Measurements from ENCODE around the gene CHMP5. TPM values are rescaled to one million over a fixed set of nuclear protein-coding genes. Genes with fewer than 3 reads are reported as not detected.
"Not testable (repeated sequence)": the region's sequence is repeated elsewhere in the genome, so short reads cannot be mapped to it uniquely, and the experiment has no call there.

The CHMP5 gene
- total RNA-seq, 1 donor from 2014 or later: 70.7 TPM

DNA sequence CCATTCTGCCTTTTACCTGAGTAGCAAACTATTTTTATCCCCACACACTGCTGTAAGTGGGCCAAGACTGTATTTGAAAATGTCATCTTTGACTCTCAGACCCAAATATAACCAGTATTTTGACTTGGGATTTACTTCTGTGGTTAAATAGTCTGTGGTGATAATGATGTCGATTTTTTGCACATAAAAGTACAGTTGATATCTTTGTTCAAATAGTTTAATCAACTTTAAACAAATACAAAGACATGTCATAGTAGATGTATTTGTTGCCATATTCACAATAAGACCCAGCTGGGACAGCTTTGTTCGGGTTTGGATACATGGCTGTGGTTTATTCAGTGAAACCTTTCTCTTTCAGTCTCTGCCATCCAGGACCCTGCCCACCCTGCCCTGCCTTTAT lies 45.9 kb downstream of the CHMP5 start:
- Mint-ChIP-seq H3K9me3 (no peaks in the 10 kb centered on the region), H3K36me3 (ENCODE audit: low read depth) (peaks cover 45% of the 10 kb centered on the region), H3K4me1 (ENCODE audit: low read depth) (peaks cover 17% of the 10 kb centered on the region), H3K27ac (peak overlapping the region; percentile 26), H3K27me3 (ENCODE audit: insufficient read depth) (no peaks in the 10 kb centered on the region), H3K4me3 (no peak overlapping the region)
- intact Hi-C loops (cut with micrococcal nuclease): no loop called here
- DNase-seq (ENCODE audit: low spot score): no peak

DNA sequence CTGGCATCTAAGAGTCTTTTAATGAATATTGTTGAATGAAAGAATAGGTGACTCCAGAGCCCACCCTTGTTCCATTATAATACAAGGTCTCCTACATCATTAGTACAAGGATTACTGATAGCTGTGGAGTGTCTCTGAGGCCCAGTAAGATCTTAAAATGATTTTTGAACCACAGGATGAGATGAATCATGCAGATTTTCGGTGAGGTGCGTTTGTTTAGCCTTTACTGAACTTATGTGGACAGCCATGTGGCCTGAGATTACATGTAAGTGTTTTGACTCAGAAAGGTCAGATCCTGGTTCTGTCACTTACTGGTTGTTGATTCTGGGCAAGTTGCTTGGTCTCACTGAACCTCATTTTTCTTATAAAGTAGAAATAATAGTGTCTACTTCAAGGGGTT lies 47.1 kb downstream of the CHMP5 start:
- intact Hi-C loops (cut with micrococcal nuclease): no loop called here
- Mint-ChIP-seq H3K27ac (peak overlapping the region; percentile 55), H3K4me1 (ENCODE audit: low read depth) (peaks cover 17% of the 10 kb centered on the region), H3K9me3 (no peaks in the 10 kb centered on the region), H3K27me3 (ENCODE audit: insufficient read depth) (no peaks in the 10 kb centered on the region), H3K4me3 (no peak overlapping the region), H3K36me3 (ENCODE audit: low read depth) (peaks cover 51% of the 10 kb centered on the region)
- DNase-seq (ENCODE audit: low spot score): no peak

DNA sequence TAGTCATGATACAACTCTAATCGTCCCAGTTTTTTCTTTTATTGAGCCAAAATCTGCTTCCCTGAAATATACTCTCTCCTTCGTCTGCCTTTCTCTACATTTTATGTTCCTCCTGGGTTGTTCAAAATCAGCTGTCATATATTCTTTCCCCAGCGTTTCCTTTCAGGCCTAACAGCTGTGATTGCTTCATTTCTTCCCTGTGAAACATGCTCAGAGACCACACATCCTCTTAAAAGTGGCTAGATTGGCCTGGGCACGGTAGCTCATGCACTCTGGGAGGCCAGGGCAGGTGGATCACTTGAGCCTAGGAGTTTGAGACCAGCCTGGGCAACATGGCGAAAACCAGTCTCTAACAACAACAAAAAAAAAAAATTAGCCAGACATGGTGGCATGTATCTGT lies 50.5 kb downstream of the CHMP5 start:
- Mint-ChIP-seq H3K9me3 (no peaks in the 10 kb centered on the region), H3K4me1 (ENCODE audit: low read depth) (peaks cover 15% of the 10 kb centered on the region), H3K36me3 (ENCODE audit: low read depth) (peaks cover 56% of the 10 kb centered on the region), H3K4me3 (no peak overlapping the region), H3K27ac (no peak overlapping the region), H3K27me3 (ENCODE audit: insufficient read depth) (no peaks in the 10 kb centered on the region)
- intact Hi-C loops (cut with micrococcal nuclease): no loop called here
- DNase-seq (ENCODE audit: low spot score): no peak

DNA sequence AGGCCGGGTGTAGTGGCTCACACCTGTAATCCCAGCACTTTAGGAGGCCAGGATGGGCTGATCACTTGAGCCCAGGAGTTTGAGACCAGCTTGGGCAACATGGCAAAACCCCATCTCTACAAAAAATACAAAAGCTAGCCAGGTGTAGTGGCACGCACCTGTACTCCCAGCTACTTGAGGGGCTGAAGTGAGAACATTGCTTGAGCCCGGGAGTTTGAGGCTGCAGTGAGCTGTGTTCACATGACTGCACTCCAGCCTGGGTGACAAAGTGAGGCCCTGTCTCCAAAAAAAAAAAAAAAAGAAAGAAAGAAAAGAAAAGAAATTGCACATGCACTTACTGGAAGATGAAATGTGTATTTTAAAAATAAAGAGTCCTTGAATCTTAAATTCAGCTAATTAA lies 52.3 kb downstream of the CHMP5 start:
- H3K4me3 Mint-ChIP-seq; H3K27me3 Mint-ChIP-seq (ENCODE audit: insufficient read depth); H3K9me3 Mint-ChIP-seq; H3K27ac Mint-ChIP-seq; intact Hi-C loops (cut with micrococcal nuclease); DNase-seq (ENCODE audit: low spot score): not testable (repeated sequence)
- peaks cover 49% of the 10 kb centered on the region for H3K36me3 Mint-ChIP-seq (ENCODE audit: low read depth)
- H3K4me1 Mint-ChIP-seq (ENCODE audit: low read depth): peaks cover 15% of the 10 kb centered on the region

- H3K27ac Mint-ChIP-seq: no peak overlapping the region
- H3K9me3 Mint-ChIP-seq: no peaks in the 10 kb centered on the region
- peaks cover 50% of the 10 kb centered on the region for H3K36me3 Mint-ChIP-seq (ENCODE audit: low read depth)
- no peak overlapping the region for H3K4me3 Mint-ChIP-seq
- no peak for DNase-seq (ENCODE audit: low spot score)
- H3K27me3 Mint-ChIP-seq (ENCODE audit: insufficient read depth): no peaks in the 10 kb centered on the region
- intact Hi-C loops (cut with micrococcal nuclease): no loop called here
- H3K4me1 Mint-ChIP-seq (ENCODE audit: low read depth): peaks cover 13% of the 10 kb centered on the region
Measured at GRCh38 chr9:33318225-33318624, 53.4 kb downstream of the CHMP5 start.

DNA sequence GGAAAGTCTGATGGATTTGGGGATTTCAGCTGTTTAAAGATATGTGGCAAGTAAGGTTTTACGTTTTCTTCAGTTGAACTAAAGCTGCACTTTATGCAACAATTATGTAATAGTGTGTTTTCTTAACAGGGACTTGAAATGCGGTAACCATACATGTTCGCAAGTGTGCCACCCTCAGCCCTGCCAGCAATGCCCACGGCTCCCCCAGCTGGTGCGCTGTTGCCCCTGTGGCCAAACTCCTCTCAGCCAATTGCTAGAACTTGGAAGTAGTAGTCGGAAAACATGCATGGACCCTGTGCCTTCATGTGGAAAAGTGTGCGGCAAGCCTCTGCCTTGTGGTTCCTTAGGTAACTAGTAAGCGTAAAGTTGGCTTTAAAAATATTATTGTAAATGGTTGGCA lies 53.9 kb downstream of the CHMP5 start:
- Mint-ChIP-seq H3K27ac (no peak overlapping the region), H3K9me3 (no peaks in the 10 kb centered on the region), H3K4me1 (ENCODE audit: low read depth) (peaks cover 13% of the 10 kb centered on the region), H3K4me3 (no peak overlapping the region), H3K36me3 (ENCODE audit: low read depth) (peaks cover 45% of the 10 kb centered on the region), H3K27me3 (ENCODE audit: insufficient read depth) (no peaks in the 10 kb centered on the region)
- intact Hi-C loops (cut with micrococcal nuclease): no loop called here
- DNase-seq (ENCODE audit: low spot score): no peak

DNA sequence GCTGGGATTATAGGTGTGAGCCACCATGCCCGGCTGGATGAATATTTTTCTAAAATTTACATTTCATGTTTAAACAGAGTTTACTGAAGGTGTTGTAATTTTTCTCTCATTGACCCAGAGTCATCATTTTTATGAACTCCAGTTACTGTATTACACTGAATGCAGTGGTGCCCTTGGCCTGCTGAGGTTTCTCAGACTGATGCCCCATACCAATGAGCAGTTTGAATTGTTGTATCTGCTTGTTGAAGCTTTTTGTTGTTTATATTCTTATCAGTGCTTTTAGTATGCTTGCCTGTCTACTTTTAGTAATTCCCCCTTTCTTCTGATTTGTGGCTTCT lies 55.4 kb downstream of the CHMP5 start:
- Mint-ChIP-seq H3K27ac (peak overlapping the region; percentile 53), H3K27me3 (ENCODE audit: insufficient read depth) (no peaks in the 10 kb centered on the region), H3K4me1 (ENCODE audit: low read depth) (peaks cover 13% of the 10 kb centered on the region), H3K9me3 (no peaks in the 10 kb centered on the region), H3K4me3 (no peak overlapping the region), H3K36me3 (ENCODE audit: low read depth) (peaks cover 52% of the 10 kb centered on the region)
- no peak for DNase-seq (ENCODE audit: low spot score)
- intact Hi-C loops (cut with micrococcal nuclease): loop anchor here (1.0 to 2.0 kb wide), 2 partner anchors 13 to 30 kb away; partner anchors contain the start of gene NFX1

- no peak overlapping the region for H3K4me3 Mint-ChIP-seq
- peaks cover 49% of the 10 kb centered on the region for H3K36me3 Mint-ChIP-seq (ENCODE audit: low read depth)
- H3K27ac Mint-ChIP-seq: peak overlapping the region; percentile 53
- intact Hi-C loops (cut with micrococcal nuclease): loop anchor here (1.0 to 2.0 kb wide), 2 partner anchors 14 to 30 kb away; partner anchors contain the start of gene NFX1
- H3K4me1 Mint-ChIP-seq (ENCODE audit: low read depth): peaks cover 13% of the 10 kb centered on the region
- no peaks in the 10 kb centered on the region for H3K27me3 Mint-ChIP-seq (ENCODE audit: insufficient read depth)
- no peaks in the 10 kb centered on the region for H3K9me3 Mint-ChIP-seq
- DNase-seq (ENCODE audit: low spot score): no peak
Measured at GRCh38 chr9:33320568-33321261, 55.9 kb downstream of the CHMP5 start.

DNA sequence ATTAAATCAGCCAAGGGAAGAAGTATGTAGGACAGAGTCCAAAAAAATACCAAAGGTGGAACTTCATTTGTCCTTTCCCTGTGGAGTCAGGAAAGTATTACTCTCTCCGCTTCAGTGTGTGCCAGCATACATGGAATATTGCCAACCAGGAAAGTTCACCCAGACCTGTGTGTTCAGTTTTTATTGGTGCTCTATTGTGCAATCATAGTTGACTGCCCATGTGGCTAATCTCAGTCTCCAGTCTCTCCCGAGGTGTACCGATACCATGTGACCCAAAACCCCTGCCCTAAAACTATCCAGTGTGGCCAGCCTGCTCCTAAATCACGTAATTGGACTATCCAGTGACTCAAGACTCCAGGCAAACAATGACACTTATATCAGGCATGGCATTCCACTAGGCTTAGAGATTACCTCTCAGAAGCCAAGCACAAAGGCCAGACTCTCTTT lies 64.3 kb downstream of the CHMP5 start:
- Mint-ChIP-seq H3K36me3 (ENCODE audit: low read depth) (peaks cover 52% of the 10 kb centered on the region), H3K27me3 (ENCODE audit: insufficient read depth) (no peaks in the 10 kb centered on the region), H3K4me1 (ENCODE audit: low read depth) (no peaks in the 10 kb centered on the region), H3K9me3 (no peaks in the 10 kb centered on the region), H3K4me3 (no peak overlapping the region), H3K27ac (no peak overlapping the region)
- no peak for DNase-seq (ENCODE audit: low spot score)
- intact Hi-C loops (cut with micrococcal nuclease): no loop called here

GRCh38 chr9:33329979-33330378 lies 65.1 kb downstream of the CHMP5 start:
- no peaks in the 10 kb centered on the region for H3K4me1 Mint-ChIP-seq (ENCODE audit: low read depth)
- H3K27me3 Mint-ChIP-seq (ENCODE audit: insufficient read depth): no peaks in the 10 kb centered on the region
- H3K27ac Mint-ChIP-seq: no peak overlapping the region
- H3K9me3 Mint-ChIP-seq: no peaks in the 10 kb centered on the region
- DNase-seq (ENCODE audit: low spot score): no peak
- H3K36me3 Mint-ChIP-seq (ENCODE audit: low read depth): peaks cover 51% of the 10 kb centered on the region
- intact Hi-C loops (cut with micrococcal nuclease): no loop called here
- H3K4me3 Mint-ChIP-seq: no peak overlapping the region

DNA sequence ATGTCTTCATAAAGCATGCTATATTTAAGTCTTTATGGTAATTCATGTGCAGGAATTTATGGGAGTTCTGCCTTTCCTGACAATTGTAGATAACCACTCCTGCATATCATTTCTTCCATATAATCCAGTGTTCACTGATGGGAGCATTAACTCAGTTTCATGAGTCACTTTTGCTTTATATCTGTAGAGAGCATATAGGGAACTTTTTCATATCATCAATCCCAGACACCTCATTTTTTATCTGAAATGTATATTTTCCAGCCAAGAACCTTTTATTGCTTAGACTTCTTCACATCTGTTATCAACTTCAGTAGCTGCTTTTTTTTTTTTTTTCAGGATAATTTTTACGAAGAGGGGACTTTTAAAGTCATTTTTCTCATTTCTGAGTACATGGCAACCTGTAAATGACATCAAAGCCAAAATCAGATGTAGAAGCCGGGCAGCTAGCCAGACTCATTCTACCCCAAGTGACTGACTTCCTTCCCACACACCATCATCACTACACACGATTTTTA lies 66.6 kb downstream of the CHMP5 start:
- intact Hi-C loops (cut with micrococcal nuclease): no loop called here
- Mint-ChIP-seq H3K27me3 (ENCODE audit: insufficient read depth) (no peaks in the 10 kb centered on the region), H3K9me3 (no peaks in the 10 kb centered on the region), H3K27ac (no peak overlapping the region), H3K4me1 (ENCODE audit: low read depth) (no peaks in the 10 kb centered on the region), H3K4me3 (no peak overlapping the region), H3K36me3 (ENCODE audit: low read depth) (peaks cover 53% of the 10 kb centered on the region)
- DNase-seq (ENCODE audit: low spot score): no peak

Data from activated T-helper 1 cell treated with anti-CD3 and anti-CD28 coated beads, Interleukin-12 subunit alpha, Interleukin-12 subunit beta, Interleukin-2, Interleukin-4 antibody, amounts not matched to agents 30 ng/mL and 10 ng/mL and 1 ng/mL, durations not matched to agents 14 hours and 24 hours and 36 hours (primary cell).